Measurements from ENCODE around the gene DGCR8.

DGCR8 gene

DNA sequence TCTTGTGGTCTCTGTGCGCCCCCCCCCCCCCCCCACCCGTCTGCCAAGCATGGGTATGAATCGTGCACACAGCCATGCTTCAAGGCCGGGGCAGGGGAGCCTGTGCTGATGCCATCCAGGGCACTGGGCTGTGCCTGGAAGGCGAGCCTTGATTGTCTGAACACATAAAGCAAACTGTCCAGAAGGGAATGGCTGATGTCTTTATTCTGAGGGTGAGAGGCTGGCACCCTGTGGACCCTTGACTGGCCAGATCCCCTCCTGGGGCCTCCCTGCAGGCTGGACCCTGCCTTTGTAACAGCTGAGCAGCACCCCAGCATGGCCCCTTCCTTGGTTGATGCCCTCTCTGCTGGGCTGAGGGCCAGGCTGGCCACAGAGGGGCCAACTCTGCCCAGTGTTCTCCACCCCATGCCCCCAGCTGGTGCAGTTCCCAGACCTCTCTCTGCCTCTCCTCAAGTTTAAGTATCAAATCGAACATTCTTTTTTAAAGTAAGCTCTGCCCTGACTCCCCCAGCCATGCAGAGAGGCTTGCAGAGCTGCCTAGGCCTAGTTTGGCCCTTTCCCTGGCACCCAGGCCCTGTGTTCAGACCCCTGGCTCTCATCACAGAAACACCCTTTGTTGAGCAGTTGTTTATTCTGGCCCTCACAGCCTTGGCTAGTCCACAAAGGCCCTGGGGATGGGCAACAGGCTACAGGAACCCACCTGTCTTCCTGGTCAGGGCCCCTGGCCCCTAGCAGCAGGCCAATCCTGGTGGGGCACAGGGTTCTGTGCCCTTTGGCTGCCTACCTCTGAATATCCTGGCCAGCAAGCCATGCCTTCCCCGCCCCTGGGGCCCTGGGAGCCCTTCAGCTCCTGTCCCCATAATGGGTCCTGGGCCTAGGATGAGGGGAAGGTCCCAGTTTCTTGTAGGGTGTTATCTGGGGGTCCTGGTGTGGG is 31.9 kb downstream of the DGCR8 start:
- no peak for DNase-seq
- TF ChIP-seq CTCF (IDR thresholded peaks at IDR 0.05; ENCODE audit: low read depth, low read length), result no peak
- no peaks in the 10 kb centered on the region for H3K9me3 ChIP-seq
- peaks cover 90% of the 10 kb centered on the region for H3K36me3 ChIP-seq
- H3K27me3 ChIP-seq, result no peaks in the 10 kb centered on the region
- no peak overlapping the region for H3K4me3 ChIP-seq (ENCODE audit: low read depth, low read length)
- H3K4me1 ChIP-seq, result no peaks in the 10 kb centered on the region; the same call in 1 of the 2 replicates

DNA sequence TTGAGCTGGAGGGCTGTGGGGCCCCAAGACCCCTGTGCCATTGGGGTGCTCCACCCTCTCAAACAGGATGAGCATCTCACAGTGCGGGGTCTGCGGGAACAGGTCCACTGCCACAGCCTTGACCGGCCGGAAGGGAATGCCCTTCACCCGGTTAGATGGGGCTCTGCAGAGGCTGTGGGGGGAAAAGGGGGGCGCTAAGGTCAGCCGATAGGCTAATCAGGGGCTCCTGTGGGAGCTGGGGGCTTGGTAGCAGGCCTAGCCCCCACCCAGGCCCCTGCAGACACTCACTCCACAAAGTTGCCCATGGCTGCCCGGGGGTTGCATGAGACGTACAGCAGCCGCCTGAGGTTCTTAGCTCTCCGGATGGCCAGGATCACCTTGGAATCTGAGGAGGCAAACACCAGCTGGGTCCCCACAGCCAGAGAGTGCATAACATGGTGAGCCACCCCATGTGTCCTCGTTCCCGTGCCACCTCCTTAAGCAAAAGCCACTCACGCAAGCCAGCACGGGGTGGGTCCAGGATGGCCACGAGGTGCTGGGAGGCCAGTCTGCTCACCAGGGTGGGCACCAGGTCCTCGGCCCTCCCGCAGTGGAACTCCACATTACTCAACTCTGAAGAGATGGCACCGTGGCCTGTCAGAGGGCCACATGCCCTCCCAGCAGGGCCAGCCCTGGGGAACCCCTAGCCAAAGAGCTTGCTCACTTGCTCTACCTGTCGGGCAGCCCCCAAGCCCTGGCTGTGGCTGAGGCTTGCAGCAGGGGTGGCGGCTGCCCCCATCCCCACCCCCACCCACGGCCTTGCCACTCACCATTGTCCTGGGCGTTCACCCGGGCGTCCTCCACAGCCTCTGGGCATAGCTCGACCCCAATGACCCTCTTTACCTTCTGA is 32.8 kb downstream of the DGCR8 start:
- H3K4me1 ChIP-seq, result no peaks in the 10 kb centered on the region; the same call in 1 of the 2 replicates
- DNase-seq, result no peak
- no peaks in the 10 kb centered on the region for H3K9me3 ChIP-seq
- H3K27me3 ChIP-seq, result no peaks in the 10 kb centered on the region
- no peak overlapping the region for H3K4me3 ChIP-seq (ENCODE audit: low read depth, low read length)
- no peak for TF ChIP-seq CTCF (IDR thresholded peaks at IDR 0.05; ENCODE audit: low read depth, low read length)
- peaks cover 83% of the 10 kb centered on the region for H3K36me3 ChIP-seq

GRCh38 chr22:20113551-20114310 is 33.7 kb downstream of the DGCR8 start:
- Histone ChIP-seq H3K4me1 (no peaks in the 10 kb centered on the region; the same call in 1 of the 2 replicates), H3K27me3 (no peaks in the 10 kb centered on the region), H3K9me3 (no peaks in the 10 kb centered on the region), H3K36me3 (peaks cover 83% of the 10 kb centered on the region), H3K4me3 (ENCODE audit: low read depth, low read length) (no peak overlapping the region)
- DNase-seq, result peak; percentile 17
- TF ChIP-seq CTCF (IDR thresholded peaks at IDR 0.05; ENCODE audit: low read depth, low read length), result no peak

GRCh38 chr22:20114506-20115475 is 34.8 kb downstream of the DGCR8 start:
- peak; percentile 13 for DNase-seq
- Histone ChIP-seq H3K9me3 (no peaks in the 10 kb centered on the region), H3K4me1 (peaks cover 5% of the 10 kb centered on the region), H3K36me3 (peaks cover 83% of the 10 kb centered on the region), H3K27me3 (no peaks in the 10 kb centered on the region), H3K4me3 (ENCODE audit: low read depth, low read length) (no peak overlapping the region)
- no peak for TF ChIP-seq CTCF (IDR thresholded peaks at IDR 0.05; ENCODE audit: low read depth, low read length)
